Mucosa of rectum (tissue), 2 donors: Measurements from ENCODE around the gene SLC6A13.

ENCODE experiments used
- H3K27ac ChIP-seq, 2 donors: one replicate each; pipeline ENCODE4 v1.7.0; 2013; ENCODE audit warnings: inconsistent platforms in 2 of 2, low read depth in 2 of 2, low read length in 2 of 2
- H3K27me3 ChIP-seq, 2 donors: one replicate each; pipeline ENCODE4 v1.7.0; 2013; ENCODE audit warnings: low read length in 2 of 2; ENCODE audit not compliant: control insufficient read depth in 2 of 2, insufficient read depth in 2 of 2
- H3K36me3 ChIP-seq, 2 donors: one replicate each; pipeline ENCODE4 v1.7.0; 2013; ENCODE audit warnings: low read length in 2 of 2; ENCODE audit not compliant: control insufficient read depth in 2 of 2, insufficient read depth in 2 of 2
- H3K4me1 ChIP-seq, 2 donors: one replicate each; pipeline ENCODE4 v1.7.0; 2013; ENCODE audit warnings: low read length in 2 of 2, mild to moderate bottlenecking in 1 of 2; ENCODE audit not compliant: control insufficient read depth in 2 of 2, insufficient read depth in 2 of 2
- H3K4me3 ChIP-seq, 2 donors: one replicate each; pipeline ENCODE4 v1.7.0; 2013; ENCODE audit warnings: low read length in 2 of 2
- H3K9ac ChIP-seq, 2 donors: one replicate each; pipeline ENCODE4 v1.7.0; 2013; ENCODE audit warnings: low read length in 2 of 2, low read depth in 1 of 2, mild to moderate bottlenecking in 1 of 2
- H3K9me3 ChIP-seq, 2 donors: one replicate each; pipeline ENCODE4 v1.7.0; 2013; ENCODE audit warnings: low read length in 2 of 2; ENCODE audit not compliant: control insufficient read depth in 2 of 2
- donor health status: healthy.
- donor health status: Normal muscosa, but diverticular disease.

Gene SLC6A13

DNA sequence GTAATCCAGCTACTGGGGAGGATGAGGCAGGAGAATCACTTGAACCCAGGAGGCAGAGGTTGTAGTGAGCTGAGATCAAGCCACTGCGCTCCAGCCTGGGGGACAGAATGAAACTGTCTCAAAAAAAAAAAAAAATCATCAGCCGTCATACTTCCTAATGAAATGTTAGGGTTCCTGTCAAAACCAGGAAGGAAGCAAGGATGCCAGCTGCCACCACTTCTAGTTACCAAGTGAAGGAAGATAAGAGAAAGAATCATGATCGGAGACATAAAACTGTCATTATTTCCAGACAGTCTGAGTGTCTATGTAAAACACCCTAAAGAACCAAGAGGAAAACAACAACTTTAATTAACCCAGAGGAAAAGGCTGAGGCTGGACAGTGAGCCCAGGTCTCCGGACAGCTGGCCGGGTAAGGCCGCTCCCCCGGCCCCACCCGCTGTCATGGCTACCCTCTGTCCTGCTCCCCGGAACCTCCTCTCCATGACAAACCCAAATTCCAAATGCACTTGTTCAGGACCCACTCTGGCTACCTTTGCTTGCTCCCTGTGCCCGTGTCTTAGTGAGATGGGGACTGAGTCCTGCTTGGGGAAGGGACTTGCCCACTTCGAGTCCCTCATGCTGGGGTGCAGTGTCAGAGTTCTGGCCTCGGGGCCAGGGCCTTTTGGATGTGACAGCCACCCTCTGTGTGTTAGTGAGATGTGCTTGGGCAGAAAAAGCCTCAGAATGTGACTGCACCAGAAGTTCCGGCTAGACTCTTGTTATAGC, 77.6 kb downstream of the SLC6A13 start:
- no peaks in the 10 kb centered on the region for H3K36me3 ChIP-seq
- H3K9me3 ChIP-seq = no peaks in the 10 kb centered on the region
- H3K9ac ChIP-seq = no peak overlapping the region
- H3K27me3 ChIP-seq = no peaks in the 10 kb centered on the region
- H3K4me3 ChIP-seq = no peak overlapping the region
- no peak overlapping the region for H3K27ac ChIP-seq
- peaks cover 0 to 9% of the 10 kb centered on the region in 2 donors for H3K4me1 ChIP-seq

DNA sequence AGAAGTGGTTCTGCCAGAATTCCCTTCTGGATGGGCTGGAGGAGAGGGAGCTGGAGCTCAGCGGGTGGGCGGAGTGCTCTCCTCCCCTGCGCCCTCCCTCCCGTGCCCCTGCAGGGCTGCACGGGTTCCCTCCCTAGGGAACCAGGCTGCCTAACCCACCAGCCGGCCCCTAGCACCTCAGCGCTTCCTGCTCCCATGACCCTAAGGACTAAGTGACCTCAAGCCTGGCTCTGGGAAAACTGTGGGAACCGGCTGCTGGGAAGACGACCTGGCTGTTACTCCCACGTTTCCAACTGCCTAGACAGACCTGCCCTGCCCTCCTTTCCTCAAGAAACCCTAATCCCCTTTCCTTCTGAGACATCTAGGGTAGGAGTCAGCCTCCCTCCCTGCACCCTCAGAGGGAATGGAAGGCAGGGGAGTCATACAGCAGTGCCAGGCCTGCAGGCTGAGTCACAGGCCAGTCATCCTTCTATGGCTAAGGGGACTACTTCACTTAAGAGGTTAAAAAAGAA, 80.2 kb downstream of the SLC6A13 start:
- no peak overlapping the region for H3K27ac ChIP-seq
- peaks cover 0 to 3% of the 10 kb centered on the region in 2 donors for H3K4me1 ChIP-seq
- H3K9me3 ChIP-seq = no peaks in the 10 kb centered on the region
- H3K4me3 ChIP-seq = no peak overlapping the region
- H3K36me3 ChIP-seq = no peaks in the 10 kb centered on the region
- no peaks in the 10 kb centered on the region for H3K27me3 ChIP-seq
- H3K9ac ChIP-seq = no peak overlapping the region

DNA sequence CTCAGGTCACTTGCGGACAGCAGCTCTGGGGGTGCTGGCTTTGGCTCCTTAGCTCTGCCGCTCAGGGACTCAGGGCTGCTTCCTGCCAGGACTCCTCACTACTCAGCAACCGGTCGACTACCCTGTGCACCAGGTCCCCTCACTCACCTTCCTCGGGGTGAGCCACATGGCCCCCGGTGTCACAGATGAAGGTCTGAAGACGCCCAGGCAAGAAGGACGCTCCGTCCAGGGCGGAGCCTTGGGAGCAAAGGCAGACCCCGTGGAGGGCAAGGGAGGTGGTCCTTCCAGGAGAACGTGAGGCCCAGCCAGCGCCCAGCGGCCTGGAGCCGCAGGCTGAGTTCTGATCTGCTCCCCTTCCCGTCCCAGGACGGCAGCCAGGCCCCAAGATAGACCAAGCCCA, 80.7 kb downstream of the SLC6A13 start:
- Histone ChIP-seq H3K27me3 (no peaks in the 10 kb centered on the region), H3K4me3 (no peak overlapping the region), H3K9ac (no peak overlapping the region), H3K36me3 (no peaks in the 10 kb centered on the region), H3K9me3 (no peaks in the 10 kb centered on the region), H3K4me1 (peaks cover 0 to 8% of the 10 kb centered on the region in 2 donors), H3K27ac (no peak overlapping the region)

DNA sequence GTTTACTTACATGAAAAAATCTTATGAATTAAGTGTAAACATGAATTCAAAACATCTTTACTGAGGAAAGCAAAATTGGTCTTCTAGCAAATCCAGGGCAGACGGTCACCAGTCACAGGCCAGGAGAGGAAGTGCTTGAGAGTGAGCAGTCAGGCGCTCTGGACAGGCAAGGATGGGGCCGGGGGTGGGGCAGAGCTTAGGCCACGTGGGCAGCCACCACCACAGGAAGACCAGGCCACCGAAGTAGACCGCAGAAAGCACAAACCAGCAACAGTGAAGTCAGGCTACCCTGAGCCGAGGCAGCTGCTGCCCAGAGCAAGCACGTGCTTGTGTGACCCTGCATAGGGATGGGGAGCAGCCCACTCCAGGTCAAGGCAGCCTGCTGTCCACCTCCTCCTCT, 82.2 kb downstream of the SLC6A13 start:
- H3K4me3 ChIP-seq = no peak overlapping the region
- H3K9ac ChIP-seq = no peak overlapping the region
- no peaks in the 10 kb centered on the region for H3K9me3 ChIP-seq
- H3K27me3 ChIP-seq = no peaks in the 10 kb centered on the region
- peaks cover 2 to 22% of the 10 kb centered on the region in 2 donors for H3K4me1 ChIP-seq
- H3K36me3 ChIP-seq = no peaks in the 10 kb centered on the region
- no peak overlapping the region for H3K27ac ChIP-seq

DNA sequence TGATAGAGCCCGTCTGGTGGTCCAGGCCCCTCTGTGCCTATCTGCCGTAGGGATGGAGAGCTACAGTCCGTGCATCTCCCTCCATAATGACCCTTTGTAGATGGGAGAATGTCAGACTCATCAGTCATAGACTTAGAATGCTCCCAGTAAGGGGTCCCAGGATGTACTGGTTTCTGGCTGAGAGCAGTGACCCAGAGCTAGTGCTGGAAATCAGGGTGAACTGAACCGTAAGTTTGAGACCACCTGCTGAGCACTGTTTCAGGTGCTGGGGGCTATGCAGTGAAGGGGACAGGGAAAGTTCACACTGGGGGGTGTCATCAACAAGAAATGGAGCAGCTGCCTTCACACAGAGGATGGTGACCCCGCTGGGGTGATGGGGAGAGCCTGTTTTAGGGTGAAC, 82.8 kb downstream of the SLC6A13 start:
- Histone ChIP-seq H3K4me1 (peaks cover 2 to 26% of the 10 kb centered on the region in 2 donors), H3K27me3 (no peaks in the 10 kb centered on the region), H3K36me3 (no peaks in the 10 kb centered on the region), H3K9me3 (no peaks in the 10 kb centered on the region), H3K4me3 (no peak overlapping the region), H3K27ac (no peak overlapping the region), H3K9ac (no peak overlapping the region)

DNA sequence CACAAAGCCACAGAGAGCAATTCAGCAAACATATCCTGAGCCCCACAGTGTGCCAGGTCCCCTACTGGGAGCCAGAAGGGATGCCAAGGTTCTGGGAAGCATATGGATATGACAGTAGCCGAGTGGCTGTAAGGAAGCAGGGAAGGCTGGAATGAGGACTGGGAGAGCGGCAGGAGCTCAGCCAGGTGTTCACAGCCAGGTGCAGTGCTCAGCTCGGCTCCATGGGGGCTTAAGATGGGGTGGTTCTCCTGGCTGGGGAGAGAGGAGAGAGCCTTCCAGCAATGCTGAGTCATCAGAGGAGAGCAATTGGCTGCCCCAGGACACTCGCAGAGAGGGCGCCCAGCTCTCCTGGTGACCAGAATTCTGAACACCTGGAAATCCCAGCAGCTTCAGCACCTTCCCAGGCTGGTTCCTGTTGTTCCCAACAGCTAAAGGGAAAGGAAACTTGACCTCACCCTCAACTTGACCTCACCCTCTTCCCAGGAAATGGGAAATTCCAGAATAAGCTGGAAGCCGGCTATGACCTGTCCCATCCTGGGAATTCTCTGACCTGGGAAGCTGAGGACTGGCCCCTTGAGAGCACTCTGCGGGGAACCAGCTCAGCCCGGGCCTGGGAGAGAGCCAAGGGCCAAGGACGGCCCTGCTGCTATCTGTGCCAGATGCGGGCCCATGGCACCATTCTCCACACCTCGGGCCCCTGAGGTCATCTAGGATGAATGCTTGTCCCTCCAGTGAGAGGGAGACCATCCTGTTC, 83.3 kb downstream of the SLC6A13 start:
- H3K27ac ChIP-seq = no peak overlapping the region

DNA sequence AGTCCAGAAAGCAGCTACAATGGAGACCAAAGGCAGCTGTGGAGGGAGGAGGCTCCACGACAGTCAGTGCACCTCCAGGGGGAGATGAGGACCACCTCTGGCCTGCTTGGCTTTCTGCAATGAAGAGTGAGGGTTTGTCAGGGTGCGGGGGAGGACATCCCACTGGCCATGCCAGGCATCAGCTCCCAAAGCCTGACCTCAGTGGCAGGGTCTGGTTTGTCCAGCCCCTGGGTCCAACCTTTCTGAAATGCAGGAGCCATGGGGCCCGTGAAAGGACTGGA, 83.9 kb downstream of the SLC6A13 start:
- Histone ChIP-seq H3K27ac (no peak overlapping the region), H3K9me3 (no peaks in the 10 kb centered on the region), H3K4me1 (peaks cover 2 to 26% of the 10 kb centered on the region in 2 donors), H3K9ac (no peak overlapping the region), H3K27me3 (no peaks in the 10 kb centered on the region), H3K4me3 (no peak overlapping the region), H3K36me3 (no peaks in the 10 kb centered on the region)

More for the DNA sequence above, 83.3 kb downstream of the SLC6A13 start:
- Histone ChIP-seq H3K27me3 (no peaks in the 10 kb centered on the region), H3K9ac (no peak overlapping the region), H3K4me1 (peaks cover 2 to 26% of the 10 kb centered on the region in 2 donors), H3K36me3 (no peaks in the 10 kb centered on the region), H3K9me3 (no peaks in the 10 kb centered on the region), H3K4me3 (no peak overlapping the region)

DNA sequence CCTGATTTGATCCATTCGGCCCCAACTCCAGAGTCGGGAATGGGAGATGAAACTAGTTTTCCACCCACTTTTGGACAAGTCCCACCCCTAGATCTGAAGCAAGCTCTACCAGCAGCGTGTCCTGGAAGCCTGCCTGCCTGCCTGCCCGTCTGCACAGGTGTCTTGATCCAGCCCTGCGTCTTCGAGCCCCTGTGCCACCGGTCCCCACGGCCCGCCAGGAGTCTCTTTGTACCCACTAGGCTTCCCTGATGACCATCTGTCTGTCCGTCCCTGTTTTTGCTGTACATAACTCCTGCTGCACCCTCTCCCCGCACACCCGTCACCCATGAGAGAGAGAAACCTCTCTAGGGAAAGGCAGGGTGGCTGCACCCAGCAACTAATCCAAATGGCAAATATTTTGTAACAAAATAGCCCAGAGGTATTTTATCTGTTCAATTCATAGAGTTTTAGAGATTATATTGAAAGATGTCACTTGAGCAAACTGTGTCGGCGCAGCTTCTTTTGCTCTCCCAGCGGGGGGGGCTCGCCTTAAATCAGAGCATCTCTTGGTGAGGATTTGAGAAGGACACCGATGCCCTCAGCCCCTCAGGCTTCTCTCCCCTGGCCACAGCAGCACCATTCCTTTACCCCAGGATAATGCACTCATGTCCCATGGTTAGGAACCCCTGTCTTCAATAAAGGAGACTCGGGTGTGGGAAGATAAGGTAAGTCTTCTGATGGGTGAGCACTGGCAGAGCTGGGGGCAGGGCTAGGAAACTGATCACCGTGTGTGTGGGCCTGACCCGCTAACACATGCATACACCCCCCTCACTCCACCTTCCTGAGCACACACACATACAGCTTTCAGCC, 84.4 kb downstream of the SLC6A13 start:
- Histone ChIP-seq H3K27ac (no peak overlapping the region), H3K27me3 (no peaks in the 10 kb centered on the region), H3K4me1 (peaks cover 2 to 26% of the 10 kb centered on the region in 2 donors), H3K9ac (no peak overlapping the region), H3K36me3 (no peaks in the 10 kb centered on the region), H3K9me3 (no peaks in the 10 kb centered on the region), H3K4me3 (no peak overlapping the region)

DNA sequence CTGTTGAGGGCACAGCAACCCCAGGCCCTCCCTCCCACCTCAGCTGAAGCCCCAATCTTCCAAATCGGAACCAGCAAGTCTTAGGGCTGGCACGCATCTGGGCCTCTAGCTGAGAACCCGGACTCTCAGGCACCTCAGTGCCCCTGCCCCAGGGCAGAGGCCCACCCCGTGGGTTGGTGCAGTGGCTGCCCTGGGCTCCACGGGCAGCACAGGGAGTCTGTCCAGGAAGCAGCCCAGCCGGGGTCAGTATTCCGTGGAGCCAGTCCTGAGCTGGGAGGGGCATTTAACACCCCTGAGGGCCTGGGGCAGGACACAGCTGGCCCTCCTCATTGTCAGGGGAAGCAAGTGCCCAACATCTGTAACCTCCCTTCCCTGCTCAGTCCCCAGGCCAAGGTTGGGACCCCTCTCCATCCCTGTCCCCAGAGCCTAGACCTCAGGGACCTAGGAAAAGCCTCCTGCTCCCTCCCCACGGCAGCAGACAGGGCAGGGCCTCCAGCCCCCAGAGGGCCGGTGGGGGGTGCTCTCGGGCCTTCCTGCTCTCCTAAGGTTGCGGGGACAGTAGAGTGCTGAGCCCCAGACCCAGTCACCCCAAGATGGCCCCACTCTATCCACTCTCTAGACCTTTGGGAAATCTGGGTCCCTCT, 85.2 kb downstream of the SLC6A13 start:
- Histone ChIP-seq H3K36me3 (no peaks in the 10 kb centered on the region), H3K9me3 (no peaks in the 10 kb centered on the region), H3K4me1 (peaks cover 6 to 34% of the 10 kb centered on the region in 2 donors), H3K4me3 (no peak overlapping the region), H3K27me3 (no peaks in the 10 kb centered on the region), H3K9ac (no peak overlapping the region), H3K27ac (peak overlapping the region in 1 of 2 donors; percentile 71)
